HepG2 (cell line): Measurements from ENCODE around the gene ACSL3. TPM values are rescaled to one million over a fixed set of nuclear protein-coding genes. Genes with fewer than 3 reads are reported as not detected.

Experiments used
- ATAC-seq: fragments of 200-7000 bp; cut with Tn5 transposase; 3 replicates; pipeline ENCODE4 v1.9.1; 2020; ENCODE audit warnings: mild to moderate bottlenecking, moderate library complexity
- BruUV-seq: library from RNA; stranded (reverse); fragments of 400-500 nt; replicated peaks from 2 replicates; lab custom pipeline; 2021; lab: Mats Ljungman, UMichigan
- CTCF ChIA-PET: fragments of 300-600 bp; formaldehyde crosslinking; extraction: SDS; loops from one replicate; lab custom pipeline; 2021; ENCODE audit warnings: low total read pairs, inconsistent platforms, low intra/inter-chr PET ratio; lab: Yijun Ruan, JAX
- POLR2A ChIA-PET: fragments of 350-600 bp; sonication (Branson Sonifier 250); formaldehyde crosslinking; loops from one replicate; lab custom pipeline; 2020; ENCODE audit warnings: antibody characterized with exemption, inconsistent platforms; lab: Yijun Ruan, JAX
- DNase-seq: peaks from one replicate; pipeline ENCODE4 v3.0.0-alpha.2; 2015; ENCODE audit warnings: low spot score
- FAIRE-seq: peaks from 3 replicates; lab custom pipeline; 2011; peaks lifted over from hg19 to GRCh38; lab: Jason Lieb, UNC
- H2AFZ ChIP-seq: one replicate; pipeline ENCODE4 v1.6.1; 2011; ENCODE audit warnings: low read length, inconsistent platforms
- H3K27ac ChIP-seq: fragments of 300-600 bp; 3 replicates; pipeline ENCODE4 v1.8.0; 2011; ENCODE audit warnings: mixed run types, mild to moderate bottlenecking, mixed read lengths, low read length, inconsistent platforms; ENCODE audit not compliant: insufficient read depth; ENCODE audit errors: extremely low read length
- H3K27me3 ChIP-seq, 2 experiments: fragments of 200-600 bp in 1 of 2; 2 replicates in 1 of 2; 3 replicates in 1 of 2; pipeline versions ENCODE4 v1.6.0 to v1.8.0; 2011; ENCODE audit warnings: low read length in 2 of 2, mild to moderate bottlenecking in 2 of 2, moderate library complexity in 2 of 2, inconsistent platforms in 1 of 2; ENCODE audit not compliant: insufficient read depth in 2 of 2, control insufficient read depth in 1 of 2
- H3K36me3 ChIP-seq, 2 experiments: fragments of 200-600 bp in 1 of 2; replicated peaks in 1 of 2; 2 replicates in 1 of 2; 3 replicates in 1 of 2; pipeline versions ENCODE4 v1.5.1 to v1.8.0; 2011; ENCODE audit warnings: low read length in 2 of 2, inconsistent platforms in 1 of 2; ENCODE audit not compliant: insufficient read depth in 2 of 2, control insufficient read depth in 1 of 2
- H3K4me1 ChIP-seq: 2 replicates; pipeline ENCODE4 v1.5.1; 2012; ENCODE audit warnings: low read length, inconsistent platforms; ENCODE audit not compliant: insufficient read depth
- H3K4me2 ChIP-seq: 2 replicates; pipeline ENCODE4 v1.6.0; 2011; ENCODE audit warnings: low read depth, low read length, inconsistent platforms
- H3K4me3 ChIP-seq, 3 experiments: fragments of 200-600 bp in 1 of 3; sonication (generic), shearing (Covaris generic) in 1 of 3; replicated peaks in 1 of 3; 2 replicates each; pipeline ENCODE4 v1.5.1; 2011 to 2016; ENCODE audit warnings: low read length in 3 of 3, inconsistent platforms in 2 of 3, low read depth in 2 of 3, mild to moderate bottlenecking in 2 of 3, control low read depth in 1 of 3, mixed read lengths in 1 of 3; ENCODE audit not compliant: insufficient read depth in 1 of 3
- H3K79me2 ChIP-seq: one replicate; pipeline ENCODE4 v1.6.1; 2011; ENCODE audit warnings: low read length, inconsistent platforms; ENCODE audit not compliant: insufficient read depth
- H3K9ac ChIP-seq: 2 replicates; pipeline ENCODE4 v1.6.0; 2011; ENCODE audit warnings: mild to moderate bottlenecking, low read depth, low read length, inconsistent platforms; ENCODE audit not compliant: insufficient read depth
- H3K9me3 ChIP-seq: 2 replicates; pipeline ENCODE4 v1.5.1; 2012; ENCODE audit warnings: mild to moderate bottlenecking, low read length
- H4K20me1 ChIP-seq: 2 replicates; pipeline ENCODE4 v1.6.0; 2011; ENCODE audit warnings: inconsistent platforms, mild to moderate bottlenecking, low read length, moderate library complexity; ENCODE audit not compliant: insufficient read depth
- ATF4 ChIP-seq, 2 experiments: fragments of 450-650 bp in 1 of 2; sonication (generic) in 1 of 2; formaldehyde crosslinking; IDR thresholded peaks; 2 replicates each; pipeline versions ENCODE4 v1.5.0 to v1.8.0; 2020 to 2022; ENCODE audit warnings: mild to moderate bottlenecking in 1 of 2, missing genetic modification reagents in 1 of 2
- BRD4 ChIP-seq: sonication (generic); formaldehyde crosslinking; IDR thresholded peaks from 2 replicates; pipeline ENCODE4 v1.4.0; 2020; ENCODE audit warnings: missing genetic modification reagents
- ELF4 ChIP-seq: sonication (generic); formaldehyde crosslinking; IDR thresholded peaks from 2 replicates; pipeline ENCODE4 v1.5.0; 2020; ENCODE audit warnings: missing genetic modification reagents, mild to moderate bottlenecking, moderate library complexity, borderline replicate concordance
- HMG20B ChIP-seq: conservative IDR thresholded peaks from 2 replicates; pipeline ENCODE4 v1.6.1; 2016; ENCODE audit warnings: missing genetic modification reagents, missing compliant biosample characterization
- IRX3 ChIP-seq: sonication (generic); formaldehyde crosslinking; IDR thresholded peaks from 2 replicates; pipeline ENCODE4 v1.8.1; 2023; ENCODE audit warnings: mild to moderate bottlenecking, low read depth, missing genetic modification reagents, borderline replicate concordance
- KDM6A ChIP-seq: IDR thresholded peaks from 2 replicates; pipeline ENCODE4 v1.6.1; 2016; ENCODE audit warnings: low read depth
- MAZ ChIP-seq, 2 experiments: sonication (generic) in 1 of 2; formaldehyde crosslinking in 1 of 2; IDR thresholded peaks; 2 replicates each; pipeline versions ENCODE4 v1.5.0 to v1.6.1; 2012 to 2020; ENCODE audit warnings: low read depth in 2 of 2, mild to moderate bottlenecking in 2 of 2, borderline replicate concordance in 1 of 2, improper control_type of control experiment in 1 of 2, low read length in 1 of 2, missing genetic modification reagents in 1 of 2, moderate library complexity in 1 of 2
- PHF5A ChIP-seq: IDR thresholded peaks from one replicate; pipeline ENCODE4 v1.6.1; 2018; ENCODE audit warnings: low read depth, missing genetic modification reagents; ENCODE audit not compliant: unreplicated experiment
- SMC3 ChIP-seq: IDR thresholded peaks from 2 replicates; pipeline ENCODE4 v1.6.1; 2011; ENCODE audit warnings: low read length, improper control_type of control experiment
- SP4 ChIP-seq: sonication (generic); formaldehyde crosslinking; IDR thresholded peaks from 2 replicates; pipeline ENCODE4 v1.8.1; 2023; ENCODE audit warnings: mild to moderate bottlenecking, missing genetic modification reagents
- ZC3H13 ChIP-seq: sonication (generic); formaldehyde crosslinking; IDR thresholded peaks from 2 replicates; pipeline ENCODE4 v1.8.1; 2023; ENCODE audit warnings: mild to moderate bottlenecking, missing genetic modification reagents, moderate library complexity
- ZNF382 ChIP-seq: sonication (generic); formaldehyde crosslinking; IDR thresholded peaks from 2 replicates; pipeline ENCODE4 v1.5.0; 2020; ENCODE audit warnings: missing genetic modification reagents, mild to moderate bottlenecking, borderline replicate concordance
- ZNF83 ChIP-seq: sonication (generic); formaldehyde crosslinking; IDR thresholded peaks from 2 replicates; pipeline ENCODE4 v1.4.0; 2020; ENCODE audit warnings: missing genetic modification reagents, mild to moderate bottlenecking, borderline replicate concordance
- ZSCAN12 ChIP-seq: sonication (generic); formaldehyde crosslinking; IDR thresholded peaks from 2 replicates; pipeline ENCODE4 v1.9.0; 2021; ENCODE audit warnings: mild to moderate bottlenecking, missing genetic modification reagents
- WGBS: methylation state at CpG from one replicate; pipeline ENCODE4 v1.1.6; 2017; ENCODE audit warnings: low lambda C conversion rate; 5-methylcytosine and 5-hydroxymethylcytosine counted together
- in situ Hi-C: cut with HindIII; loops from 2 replicates; pipeline ENCODE4 v1.10.0; 2017; ENCODE audit warnings: low pct_unique_long_range_greater_than_20kb; ENCODE audit not compliant: extremely low pct_ligation_motif_present
- intact Hi-C: fragments of 100-400 bp; cut with micrococcal nuclease; formaldehyde crosslinking; loops from one replicate; pipeline ENCODE4 v1.10.0; 2022; ENCODE audit not compliant: unreplicated experiment
- polyA plus RNA-seq, 8 experiments: library from polyadenylated mRNA; depleted of rRNA in 3 of 8; stranded (reverse) in 7 of 8; unstranded in 1 of 8; fragments of >200 nt; fragmentation: Illumina TruSeq in 4 of 8; extraction: Trizol in 4 of 8; gene quantifications; 2 replicates each; pipeline versions ENCODE4 v1.2.1 to v1.2.3, GENCODE V29; 2011 to 2016; ENCODE audit warnings: low read depth in 4 of 8, missing spikeins in 1 of 8, mixed read lengths in 1 of 8; ENCODE audit not compliant: insufficient read depth in 1 of 8
- total RNA-seq, 5 experiments: library from RNA; depleted of rRNA; stranded (reverse); fragments of >200 nt; fragmentation: Illumina TruSeq; extraction: Trizol; gene quantifications; 2 replicates each; pipeline ENCODE4 v1.2.3, GENCODE V29; 2016; ENCODE audit warnings: low read depth in 1 of 5
- TF ChIP-seq, protein P1 (sequence below): sonication (generic); formaldehyde crosslinking; IDR thresholded peaks from 2 replicates; pipeline ENCODE4 v1.8.1; 2023; ENCODE audit warnings: mild to moderate bottlenecking, moderate library complexity, missing genetic modification reagents
- TF ChIP-seq, protein P2 (sequence below): sonication (generic); formaldehyde crosslinking; IDR thresholded peaks from 2 replicates; pipeline ENCODE4 v1.5.0; 2020; ENCODE audit warnings: mild to moderate bottlenecking, missing genetic modification reagents, borderline replicate concordance

Gene ACSL3
- total and polyA plus RNA-seq, 2 of the 13 experiments (the other 11 are each of a cell fraction or from before 2014, with no cell fraction given): 305 to 365 TPM

- peaks cover 27% of the 10 kb centered on the region for H3K4me1 ChIP-seq
- 10% methylated on average over 10 of the region's 10 CpGs for WGBS
- peak overlapping the region; percentile 56 to 99 (median 85) for H3K4me3 ChIP-seq
- H2AFZ ChIP-seq: peak overlapping the region; percentile 85
- H3K79me2 ChIP-seq: peaks cover 49% of the 10 kb centered on the region
- intact Hi-C loops: loop anchor here (1.0 to 2.0 kb wide), 5 partner anchors 18 to 170 kb away; no protein-coding TSS in a partner anchor
- FAIRE-seq: peak; percentile 84
- H3K9ac ChIP-seq: peak overlapping the region; percentile 74
- CTCF ChIA-PET: interaction anchor here (3.2 kb wide), 1 partner anchor 169 kb away, joined by 10 read pairs; no protein-coding TSS in a partner anchor
- BruUV-seq: TSS peak; percentile 70
- in situ Hi-C loops: loop anchor here (5.0 kb wide), 2 partner anchors 63 to 153 kb away; no protein-coding TSS in a partner anchor
- DNase-seq: peak; percentile 72
- no peaks in the 10 kb centered on the region for H3K36me3 ChIP-seq
- ATAC-seq: peak; percentile 23
- peaks cover 41% of the 10 kb centered on the region for H4K20me1 ChIP-seq
- H3K27ac ChIP-seq: peak overlapping the region; percentile 81
- no peaks in the 10 kb centered on the region; a peak in 1 of 5 replicates for H3K27me3 ChIP-seq
- POLR2A ChIA-PET: interaction anchor here (0.6 to 8.4 kb wide), 11 partner anchors 13 to 151 kb away, joined by 3 to 68 read pairs (median 4); no protein-coding TSS in a partner anchor
- H3K4me2 ChIP-seq: peak overlapping the region; percentile 99
- H3K9me3 ChIP-seq: no peaks in the 10 kb centered on the region
- TF ChIP-seq ZC3H13 (CRISPR knock-in tag) (no peak), BRD4 (CRISPR knock-in tag) (no peak), SP4 (CRISPR knock-in tag) (no peak), ZNF83 (CRISPR knock-in tag) (no peak), ELF4 (no peak), ZSCAN12 (CRISPR knock-in tag) (no peak), HMG20B (CRISPR knock-in tag) (no peak), PHF5A (CRISPR knock-in tag) (no peak), ZNF382 (CRISPR knock-in tag) (no peak), IRX3 (CRISPR knock-in tag) (no peak), MAZ (IDR thresholded peaks at IDR 0.05; ENCODE audit: borderline replicate concordance, low read depth, low read length) (no peak), MAZ (CRISPR knock-in tag; IDR thresholded peaks at IDR 0.05; ENCODE audit: low read depth) (no peak), SMC3 (no peak), ATF4 (CRISPR knock-in tag; IDR thresholded peaks at IDR 0.05) (no peak), KDM6A (CRISPR knock-in tag) (no peak)
- TF ChIP-seq, protein P1, sequence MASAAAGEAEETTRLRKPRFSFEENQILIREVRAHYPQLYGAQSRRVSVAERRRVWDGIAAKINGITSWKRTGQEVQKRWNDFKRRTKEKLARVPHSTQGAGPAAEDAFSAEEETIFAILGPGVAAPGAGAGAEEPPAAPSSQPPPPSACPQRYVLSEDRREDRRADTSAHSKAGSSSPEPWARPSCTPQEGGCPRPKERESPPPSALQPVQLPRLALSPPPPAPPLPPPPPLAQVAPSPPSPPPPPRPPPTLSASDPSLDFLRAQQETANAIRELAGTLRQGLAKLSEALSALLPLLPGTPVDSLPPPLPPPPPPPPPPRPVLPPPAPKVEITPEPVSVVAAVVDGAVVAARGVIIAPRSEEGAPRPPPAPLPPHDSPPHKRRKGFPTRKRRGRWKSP (CRISPR knock-in tag): no peak
- TF ChIP-seq, protein P2, sequence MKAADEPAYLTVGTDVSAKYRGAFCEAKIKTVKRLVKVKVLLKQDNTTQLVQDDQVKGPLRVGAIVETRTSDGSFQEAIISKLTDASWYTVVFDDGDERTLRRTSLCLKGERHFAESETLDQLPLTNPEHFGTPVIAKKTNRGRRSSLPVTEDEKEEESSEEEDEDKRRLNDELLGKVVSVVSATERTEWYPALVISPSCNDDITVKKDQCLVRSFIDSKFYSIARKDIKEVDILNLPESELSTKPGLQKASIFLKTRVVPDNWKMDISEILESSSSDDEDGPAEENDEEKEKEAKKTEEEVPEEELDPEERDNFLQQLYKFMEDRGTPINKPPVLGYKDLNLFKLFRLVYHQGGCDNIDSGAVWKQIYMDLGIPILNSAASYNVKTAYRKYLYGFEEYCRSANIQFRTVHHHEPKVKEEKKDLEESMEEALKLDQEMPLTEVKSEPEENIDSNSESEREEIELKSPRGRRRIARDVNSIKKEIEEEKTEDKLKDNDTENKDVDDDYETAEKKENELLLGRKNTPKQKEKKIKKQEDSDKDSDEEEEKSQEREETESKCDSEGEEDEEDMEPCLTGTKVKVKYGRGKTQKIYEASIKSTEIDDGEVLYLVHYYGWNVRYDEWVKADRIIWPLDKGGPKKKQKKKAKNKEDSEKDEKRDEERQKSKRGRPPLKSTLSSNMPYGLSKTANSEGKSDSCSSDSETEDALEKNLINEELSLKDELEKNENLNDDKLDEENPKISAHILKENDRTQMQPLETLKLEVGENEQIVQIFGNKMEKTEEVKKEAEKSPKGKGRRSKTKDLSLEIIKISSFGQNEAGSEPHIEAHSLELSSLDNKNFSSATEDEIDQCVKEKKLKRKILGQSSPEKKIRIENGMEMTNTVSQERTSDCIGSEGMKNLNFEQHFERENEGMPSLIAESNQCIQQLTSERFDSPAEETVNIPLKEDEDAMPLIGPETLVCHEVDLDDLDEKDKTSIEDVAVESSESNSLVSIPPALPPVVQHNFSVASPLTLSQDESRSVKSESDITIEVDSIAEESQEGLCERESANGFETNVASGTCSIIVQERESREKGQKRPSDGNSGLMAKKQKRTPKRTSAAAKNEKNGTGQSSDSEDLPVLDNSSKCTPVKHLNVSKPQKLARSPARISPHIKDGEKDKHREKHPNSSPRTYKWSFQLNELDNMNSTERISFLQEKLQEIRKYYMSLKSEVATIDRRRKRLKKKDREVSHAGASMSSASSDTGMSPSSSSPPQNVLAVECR (CRISPR knock-in tag): no peak
Measured at GRCh38 chr2:222859786-222860612, 837 bp upstream of the ACSL3 start.
